Superior temporal gyrus (tissue), 1 donor: ENCODE data around the gene MEGF9.
"Not testable (repeated sequence)": the region's sequence is repeated elsewhere in the genome, so short reads cannot be mapped to it uniquely, and the experiment has no call there.

ENCODE experiments used
- DNase-seq: peaks from one replicate; pipeline ENCODE4 v3.0.0-alpha.2; 2016; ENCODE audit errors: extremely low spot score

MEGF9 gene

GRCh38 chr9:120659676-120660075 lies 54.6 kb downstream of the MEGF9 start:
- DNase-seq = no peak

DNA sequence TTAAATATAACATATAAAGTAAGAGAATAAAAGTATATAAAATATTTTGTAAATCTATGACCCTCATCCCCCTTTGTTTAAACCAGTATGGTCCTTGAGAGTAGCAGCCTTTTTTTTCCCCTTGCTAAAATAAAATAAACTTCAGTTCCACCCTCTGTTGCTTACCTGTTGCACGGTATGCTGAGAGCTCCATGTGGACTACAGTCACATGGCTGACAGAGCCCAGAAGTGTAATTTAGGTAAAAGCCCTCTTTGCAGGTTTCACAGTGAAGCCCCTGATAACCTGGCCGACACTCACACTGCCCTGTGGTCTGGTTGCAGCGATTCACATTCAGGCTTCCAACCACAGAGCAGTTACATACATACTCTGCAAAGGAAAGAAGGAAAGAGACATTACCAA lies 55.1 kb downstream of the MEGF9 start:
- DNase-seq = no peak

DNA sequence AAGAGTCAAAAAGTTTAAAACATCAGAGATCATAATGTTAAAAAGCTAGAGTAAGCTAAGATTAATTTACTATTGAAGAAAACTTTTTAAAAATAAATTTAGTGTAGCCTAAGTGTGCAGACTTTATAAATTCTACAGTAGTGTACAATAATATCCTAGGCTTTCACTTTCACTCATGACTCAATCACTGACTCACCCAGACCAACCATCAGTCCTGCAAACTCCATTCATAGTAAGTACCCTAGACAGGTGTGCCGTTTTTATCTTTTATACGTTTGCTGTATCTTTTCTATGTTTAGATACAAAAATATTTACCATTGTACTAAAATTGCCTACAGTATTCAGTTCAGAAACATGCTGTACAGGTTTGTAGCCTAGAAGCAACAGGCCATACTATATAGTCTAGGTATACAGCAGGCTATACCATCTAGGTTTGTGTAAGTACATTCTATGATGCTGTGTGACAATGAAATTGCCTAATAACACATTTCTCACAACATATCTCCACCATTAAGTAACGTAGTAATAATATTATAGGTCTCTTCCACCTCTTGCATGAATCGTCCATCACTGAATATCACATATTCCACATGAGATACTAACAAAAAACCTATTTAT lies 59.2 kb downstream of the MEGF9 start:
- DNase-seq = no peak

DNA sequence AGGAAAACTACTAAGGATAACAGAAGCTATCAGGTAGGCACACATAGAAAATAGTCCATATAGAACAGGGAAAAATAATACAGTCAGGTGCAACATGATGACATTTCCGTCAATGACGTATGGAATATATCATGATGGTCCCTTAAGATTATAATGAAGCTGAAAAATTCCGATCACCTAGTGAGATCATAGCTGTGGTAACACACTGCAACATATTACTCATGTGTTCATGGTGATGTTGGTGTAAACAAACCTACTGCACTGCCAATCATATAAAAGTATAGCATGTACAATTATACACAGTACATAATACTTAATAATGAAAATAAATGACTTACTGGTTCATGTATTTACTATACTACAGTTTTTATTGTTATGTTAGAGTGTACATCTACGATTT lies 60.0 kb downstream of the MEGF9 start:
- no peak for DNase-seq

DNA sequence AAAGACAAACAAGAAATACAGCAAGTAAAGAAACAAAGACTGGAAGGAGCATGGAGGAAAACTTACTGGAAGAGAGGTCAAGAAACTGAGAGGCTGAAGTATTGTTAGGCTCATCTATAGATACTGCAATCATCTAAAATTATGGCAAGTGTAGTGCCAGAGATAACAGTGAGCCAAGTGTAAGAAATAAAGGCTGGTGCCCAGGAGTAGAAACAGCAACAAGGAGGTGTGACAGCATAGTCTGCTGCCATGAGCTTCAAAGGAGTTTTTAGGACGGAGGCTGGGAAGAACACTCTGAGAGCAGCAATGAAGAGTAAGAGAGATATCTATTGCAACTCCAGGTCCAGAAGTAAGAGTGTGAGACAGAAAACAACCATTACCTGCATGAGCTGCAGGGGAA lies 60.5 kb downstream of the MEGF9 start:
- DNase-seq = no peak

GRCh38 chr9:120652934-120653333 lies 61.3 kb downstream of the MEGF9 start:
- no peak for DNase-seq

DNA sequence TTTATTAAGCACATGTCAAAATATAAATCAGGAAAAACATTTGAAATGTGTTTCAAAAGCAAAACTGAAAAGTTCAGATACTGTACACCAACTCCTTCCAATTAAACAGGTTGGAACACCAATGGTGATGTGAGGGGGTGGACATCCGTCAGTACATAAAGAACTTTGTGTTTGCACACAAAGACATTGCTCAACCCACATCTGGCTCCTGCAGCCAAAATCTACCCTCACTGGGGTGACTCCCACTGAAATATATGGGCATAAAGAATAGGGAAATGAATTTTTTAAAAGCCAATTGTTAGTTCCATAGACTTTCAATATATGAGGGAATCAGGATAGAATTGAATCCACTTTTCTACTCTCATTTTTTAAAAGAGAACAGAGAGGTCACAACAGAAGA lies 63.9 kb downstream of the MEGF9 start:
- no peak for DNase-seq

DNA sequence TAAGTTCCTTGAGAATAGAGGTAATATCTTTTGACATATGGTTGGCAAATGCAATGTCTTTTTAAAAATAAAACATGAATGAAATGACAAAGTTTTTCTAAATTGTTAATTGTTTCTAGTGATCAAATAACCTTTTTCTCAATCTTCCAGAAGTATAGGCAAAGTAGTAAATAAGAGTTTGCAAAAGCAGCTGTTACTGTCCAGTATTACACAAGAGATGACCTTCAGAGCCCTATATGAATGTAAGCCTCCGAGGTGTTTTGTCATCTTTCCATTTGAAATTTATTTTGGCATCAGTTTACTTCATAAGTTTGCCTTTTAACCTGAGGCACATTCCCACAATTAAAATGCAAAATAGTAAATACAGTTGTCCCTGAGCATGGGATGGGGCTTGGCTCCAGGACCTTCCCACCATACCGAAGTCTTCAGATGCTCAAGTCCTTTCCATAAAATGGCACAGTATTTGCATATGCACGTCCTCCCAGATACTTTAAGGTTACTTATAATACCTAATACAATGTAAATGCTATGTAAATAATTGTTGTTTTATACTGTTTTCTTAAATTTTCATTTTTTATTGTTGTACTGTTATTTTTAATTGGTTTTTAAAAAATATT lies 65.6 kb downstream of the MEGF9 start:
- no peak for DNase-seq

GRCh38 chr9:120646948-120647347 lies 67.3 kb downstream of the MEGF9 start:
- no peak for DNase-seq

DNA sequence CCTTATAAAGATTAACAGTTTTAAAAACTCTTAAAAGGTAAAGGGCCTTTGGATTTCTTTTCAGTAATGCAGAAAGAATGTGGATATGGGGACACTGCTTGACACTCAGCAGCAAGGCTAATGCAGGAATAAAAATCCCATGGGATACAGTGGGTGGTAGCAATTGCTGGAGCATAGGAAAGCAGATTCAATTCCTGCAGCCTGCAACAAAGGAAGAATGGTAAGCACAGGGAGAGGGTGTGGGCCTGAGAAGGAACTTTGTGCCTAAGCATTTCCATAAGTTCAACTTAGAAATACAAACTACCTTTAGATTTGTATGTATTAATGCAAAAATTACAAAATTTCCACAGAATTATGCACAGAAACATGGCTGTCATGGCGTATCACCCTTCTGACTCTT lies 68.5 kb downstream of the MEGF9 start:
- no peak for DNase-seq

DNA sequence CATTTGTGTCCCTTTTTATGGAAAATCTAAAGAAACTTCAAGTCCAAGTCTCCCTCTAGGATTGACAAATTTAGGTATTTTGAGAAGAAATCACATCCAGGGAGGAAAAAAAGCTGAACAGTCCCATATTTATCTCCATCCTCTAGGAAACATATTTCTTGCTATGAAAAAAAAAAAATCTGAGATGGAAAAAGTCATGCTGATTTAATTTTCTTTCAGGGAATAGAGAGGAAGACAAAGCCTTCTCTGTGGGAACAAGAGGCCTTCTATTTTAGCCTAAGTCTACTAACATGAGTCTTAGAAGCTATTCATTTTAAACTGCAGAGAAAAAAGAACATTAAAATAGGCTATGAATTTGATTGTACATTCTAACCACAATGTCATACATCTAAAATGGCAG lies 71.2 kb downstream of the MEGF9 start:
- peak; percentile 80 for DNase-seq

GRCh38 chr9:120642129-120642770 lies 72.0 kb downstream of the MEGF9 start:
- peak; percentile 66 for DNase-seq

DNA sequence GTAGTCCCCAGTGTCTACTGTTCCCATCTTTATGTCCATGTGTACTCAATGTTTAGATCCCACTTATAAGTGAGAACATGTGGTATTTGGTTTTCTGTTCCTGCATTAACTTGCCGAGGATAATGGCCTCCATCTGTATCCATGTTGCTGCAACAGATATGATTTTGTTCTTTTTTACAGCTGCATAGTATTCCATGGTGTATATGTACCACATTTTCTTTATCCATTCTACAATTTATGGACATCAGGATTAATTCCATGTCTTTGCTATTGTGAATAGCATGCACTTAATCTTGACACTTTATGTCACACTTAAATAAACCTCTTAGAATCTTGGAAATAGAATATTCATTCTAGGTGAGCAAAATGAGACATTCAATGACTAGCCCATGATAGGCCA lies 73.4 kb downstream of the MEGF9 start:
- DNase-seq = not testable (repeated sequence)

DNA sequence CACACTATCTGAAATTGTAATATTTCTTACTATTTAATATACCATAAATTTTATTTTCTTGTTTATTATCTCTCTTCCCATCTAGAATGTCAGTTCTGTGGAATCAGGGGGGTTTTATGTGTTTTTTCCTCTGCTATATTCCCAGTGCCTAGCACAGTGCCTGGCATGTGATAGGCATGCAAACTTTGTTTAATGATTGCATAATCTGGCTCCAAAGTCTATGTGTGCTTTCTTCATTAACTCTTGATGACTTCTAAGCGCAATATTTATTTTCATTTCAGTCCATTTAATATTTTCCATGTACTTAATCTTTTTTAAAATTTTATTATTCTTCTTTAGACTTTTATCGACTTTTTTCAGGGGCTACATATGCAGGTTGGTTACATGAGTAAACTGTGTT lies 73.9 kb downstream of the MEGF9 start:
- no peak for DNase-seq

DNA sequence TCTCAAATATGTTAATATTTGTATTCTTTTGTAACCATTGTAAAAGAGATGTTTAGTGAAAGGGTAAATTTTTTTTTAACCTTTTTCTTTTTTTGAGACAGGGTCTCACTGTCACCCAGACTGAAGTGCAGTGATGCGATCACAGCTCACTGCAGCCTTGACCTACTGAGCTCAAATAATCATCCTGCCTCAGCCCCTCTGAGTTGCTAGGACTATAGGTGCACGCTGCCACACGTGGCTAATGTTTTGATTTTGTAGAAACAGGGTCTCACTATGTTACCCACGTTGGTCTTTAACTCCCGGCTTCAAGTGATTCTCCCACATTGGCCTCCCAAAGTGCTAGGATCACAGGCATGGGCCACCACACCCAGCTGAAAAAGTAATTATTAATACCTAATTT lies 76.4 kb downstream of the MEGF9 start:
- no peak for DNase-seq

GRCh38 chr9:120636194-120636957 lies 77.9 kb downstream of the MEGF9 start:
- DNase-seq = no peak

- DNase-seq = no peak
Measured at GRCh38 chr9:120635011-120635410, 79.3 kb downstream of the MEGF9 start.

DNA sequence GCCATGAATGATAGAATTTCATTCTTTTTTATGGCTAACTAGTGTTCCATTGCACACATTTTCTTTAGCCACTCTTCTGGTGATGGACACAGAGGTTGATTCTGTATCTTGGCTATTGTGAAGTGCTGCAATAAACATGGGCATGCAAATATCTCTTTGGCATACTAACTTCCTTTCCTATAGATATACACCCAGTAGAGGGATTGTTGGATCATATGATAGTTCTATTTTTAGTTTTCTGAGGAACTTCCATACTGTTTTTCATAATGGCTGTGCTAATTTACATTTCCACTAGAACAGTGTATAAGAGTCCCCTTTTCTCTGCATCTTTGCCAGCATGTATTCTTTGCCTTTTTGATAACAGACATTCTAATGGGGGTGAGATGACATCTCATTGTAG lies 83.9 kb downstream of the MEGF9 start:
- no peak for DNase-seq

GRCh38 chr9:120628925-120629497 lies 85.3 kb downstream of the MEGF9 start:
- not testable (repeated sequence) for DNase-seq

- DNase-seq = peak; percentile 75
Measured at GRCh38 chr9:120628207-120628924, 85.9 kb downstream of the MEGF9 start.

- DNase-seq = no peak
Measured at GRCh38 chr9:120627073-120627472, 87.2 kb downstream of the MEGF9 start.

DNA sequence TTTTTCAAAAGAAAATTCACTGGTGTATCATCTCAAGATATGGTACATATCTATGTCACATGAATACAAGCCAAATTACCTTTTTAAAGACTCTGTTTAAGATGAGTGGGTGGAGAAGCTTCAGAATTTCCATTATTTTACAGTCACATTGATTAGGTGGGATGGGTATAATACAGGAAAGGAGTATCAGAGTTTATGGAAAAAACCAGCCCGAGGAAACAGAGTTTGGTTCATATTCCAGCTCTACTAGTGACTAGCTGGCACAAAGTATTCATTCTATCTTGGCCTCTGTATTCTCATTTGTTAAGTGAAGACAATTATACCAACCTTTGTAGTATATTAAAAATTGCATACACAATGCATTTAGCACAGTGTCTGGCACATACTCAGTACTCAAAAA lies 87.8 kb downstream of the MEGF9 start:
- peak; percentile 67 for DNase-seq
